Progenitor cell of endocrine pancreas (in vitro differentiated cells): ENCODE results near the gene PDP2. TPM values are rescaled to one million over a fixed set of nuclear protein-coding genes. Genes with fewer than 3 reads are reported as not detected.

Source experiments
- DNase-seq: peaks from one replicate; pipeline ENCODE4 v3.0.0; 2021; ENCODE audit warnings: low spot score; ENCODE audit not compliant: unreplicated experiment
- H3K27ac Mint-ChIP-seq: 2 replicates; pipeline ENCODE4 v1.8.0; 2021; ENCODE audit warnings: mild to moderate bottlenecking, moderate library complexity, mixed read lengths
- H3K27me3 Mint-ChIP-seq: 2 replicates; pipeline ENCODE4 v1.8.0; 2021; ENCODE audit warnings: mixed read lengths
- H3K36me3 Mint-ChIP-seq: 2 replicates; pipeline ENCODE4 v1.8.0; 2022; ENCODE audit warnings: mixed read lengths; ENCODE audit not compliant: insufficient read depth
- H3K4me1 Mint-ChIP-seq: 2 replicates; pipeline ENCODE4 v1.8.0; 2021; ENCODE audit warnings: low read depth, mixed read lengths
- H3K4me3 Mint-ChIP-seq: 2 replicates; pipeline ENCODE4 v1.8.0; 2021; ENCODE audit warnings: low read depth, mild to moderate bottlenecking, moderate library complexity, mixed read lengths
- H3K9me3 Mint-ChIP-seq: 2 replicates; pipeline ENCODE4 v1.8.0; 2021; ENCODE audit warnings: low read depth, mixed read lengths
- CTCF ChIP-seq: fragments of 200-600 bp; sonication (generic); IDR thresholded peaks from one replicate; pipeline ENCODE4 v1.5.0; 2021; ENCODE audit warnings: antibody characterized with exemption, mild to moderate bottlenecking; ENCODE audit not compliant: unreplicated experiment
- total RNA-seq: library from RNA; stranded (reverse); gene quantifications from 2 replicates; pipeline ENCODE4 v1.2.1, GENCODE V29; 2021

The PDP2 gene
- total RNA-seq, 1 donor from 2014 or later = 17.0 TPM

DNA sequence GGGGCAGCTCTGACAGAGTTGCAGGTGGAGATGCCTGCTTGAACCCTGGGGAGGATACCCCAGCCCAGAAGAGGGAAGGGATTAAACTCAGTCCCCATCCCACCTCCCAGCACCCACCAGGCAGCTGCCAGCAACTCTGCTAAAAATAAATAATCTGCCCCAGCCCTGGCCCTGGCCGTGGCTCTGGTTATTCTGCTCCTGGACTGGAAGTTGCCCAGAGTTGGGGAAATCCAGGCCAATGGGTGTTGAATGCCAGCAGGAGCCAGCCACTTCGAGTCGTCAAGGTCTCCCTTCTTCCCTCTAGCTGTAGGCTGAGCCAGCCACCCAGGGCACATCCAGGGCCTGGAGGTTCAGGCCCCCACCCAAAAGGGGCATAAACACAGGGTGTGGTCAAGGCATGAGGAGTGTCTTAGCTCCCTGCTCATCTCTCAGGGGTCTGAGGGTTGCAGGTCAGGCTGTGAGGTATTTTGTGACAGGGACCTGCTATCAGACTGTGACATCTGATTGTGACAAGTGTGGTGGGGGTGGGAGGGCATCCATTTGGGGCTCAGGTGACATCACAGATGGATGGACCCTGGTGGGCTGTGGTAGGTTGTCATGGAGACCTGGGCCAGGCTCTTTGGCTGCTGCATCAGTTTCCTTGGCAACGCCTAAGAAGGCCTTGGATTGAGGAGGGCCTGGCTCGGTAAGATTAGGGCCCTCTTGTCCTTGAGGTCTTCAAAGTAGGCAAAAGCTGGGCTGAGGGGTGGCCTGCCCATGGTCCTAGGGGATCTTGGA lies 46.0 kb downstream of the PDP2 start:
- Mint-ChIP-seq H3K4me3 (no peak overlapping the region), H3K4me1 (no peaks in the 10 kb centered on the region), H3K27ac (no peak overlapping the region)

DNA sequence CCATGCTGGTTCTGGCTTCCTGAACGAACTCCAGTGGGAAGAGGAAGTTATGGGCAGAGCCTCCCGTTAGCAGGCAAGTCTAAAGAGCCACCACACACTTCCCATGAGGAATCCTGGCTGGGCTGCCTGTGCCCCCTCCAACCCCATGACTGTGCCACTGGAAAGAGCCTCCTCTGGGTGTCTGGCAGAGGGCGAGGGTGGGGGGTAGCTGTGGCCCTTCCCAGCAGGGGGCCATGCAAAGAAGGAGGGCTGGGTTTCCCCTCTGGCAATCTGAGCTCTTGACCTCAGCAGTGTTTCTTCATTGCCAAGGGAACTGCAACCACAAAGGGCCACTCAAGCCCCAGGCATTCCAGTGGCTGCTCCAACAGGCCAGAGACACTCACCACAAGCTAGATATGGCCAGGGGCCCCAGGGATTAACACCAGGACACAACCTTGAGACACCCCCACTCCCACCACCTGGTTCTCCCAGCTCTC lies 46.7 kb downstream of the PDP2 start:
- no peak for TF ChIP-seq CTCF
- no peaks in the 10 kb centered on the region for H3K36me3 Mint-ChIP-seq

More for the DNA sequence above, 46.0 kb downstream of the PDP2 start:
- no peaks in the 10 kb centered on the region for H3K9me3 Mint-ChIP-seq
- DNase-seq = no peak
- no peak for TF ChIP-seq CTCF
- peaks cover 54% of the 10 kb centered on the region for H3K27me3 Mint-ChIP-seq
- H3K36me3 Mint-ChIP-seq = no peaks in the 10 kb centered on the region

DNA sequence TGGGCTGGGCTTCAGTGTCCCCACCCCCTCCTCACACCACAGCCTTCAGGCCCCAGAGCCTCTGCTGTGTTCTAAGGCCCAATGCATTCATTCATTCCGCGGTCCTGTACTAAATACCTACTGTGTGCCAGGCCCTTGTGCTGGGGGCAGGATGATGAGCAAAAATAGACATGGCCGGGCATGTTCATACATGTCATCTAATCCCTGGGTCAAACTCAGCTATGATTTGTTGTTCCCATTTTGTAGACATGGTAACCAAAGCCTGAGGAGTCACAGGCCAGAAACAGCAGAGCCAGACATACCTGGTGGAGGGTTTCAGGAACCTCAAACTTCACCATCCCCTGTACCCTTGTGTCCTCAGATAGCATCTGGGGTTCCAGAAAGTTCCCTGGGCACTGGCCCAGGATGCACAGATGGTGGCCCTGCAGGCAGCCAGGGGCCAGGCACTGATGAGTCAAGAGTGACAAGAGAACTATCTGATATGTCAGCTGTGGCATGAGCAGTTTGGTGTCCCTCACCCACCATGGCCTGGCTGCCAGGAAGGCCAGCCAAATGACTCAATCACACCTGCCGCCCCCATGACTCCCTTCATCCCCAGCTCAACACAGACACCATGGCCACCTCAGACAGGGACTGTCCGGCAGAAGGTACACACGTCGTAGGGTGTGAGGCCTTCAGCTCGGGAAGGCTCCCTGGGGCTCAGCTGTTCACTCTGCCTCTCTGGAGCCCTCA lies 47.8 kb downstream of the PDP2 start:
- Mint-ChIP-seq H3K27ac (no peak overlapping the region), H3K36me3 (no peaks in the 10 kb centered on the region), H3K9me3 (no peaks in the 10 kb centered on the region), H3K27me3 (peaks cover 45% of the 10 kb centered on the region), H3K4me1 (peaks cover 3% of the 10 kb centered on the region), H3K4me3 (no peak overlapping the region)
- no peak for TF ChIP-seq CTCF
- no peak for DNase-seq

More for the DNA sequence above, 46.7 kb downstream of the PDP2 start:
- Mint-ChIP-seq H3K4me3 (no peak overlapping the region), H3K9me3 (no peaks in the 10 kb centered on the region), H3K27me3 (peaks cover 52% of the 10 kb centered on the region), H3K4me1 (no peaks in the 10 kb centered on the region), H3K27ac (no peak overlapping the region)
- no peak for DNase-seq

DNA sequence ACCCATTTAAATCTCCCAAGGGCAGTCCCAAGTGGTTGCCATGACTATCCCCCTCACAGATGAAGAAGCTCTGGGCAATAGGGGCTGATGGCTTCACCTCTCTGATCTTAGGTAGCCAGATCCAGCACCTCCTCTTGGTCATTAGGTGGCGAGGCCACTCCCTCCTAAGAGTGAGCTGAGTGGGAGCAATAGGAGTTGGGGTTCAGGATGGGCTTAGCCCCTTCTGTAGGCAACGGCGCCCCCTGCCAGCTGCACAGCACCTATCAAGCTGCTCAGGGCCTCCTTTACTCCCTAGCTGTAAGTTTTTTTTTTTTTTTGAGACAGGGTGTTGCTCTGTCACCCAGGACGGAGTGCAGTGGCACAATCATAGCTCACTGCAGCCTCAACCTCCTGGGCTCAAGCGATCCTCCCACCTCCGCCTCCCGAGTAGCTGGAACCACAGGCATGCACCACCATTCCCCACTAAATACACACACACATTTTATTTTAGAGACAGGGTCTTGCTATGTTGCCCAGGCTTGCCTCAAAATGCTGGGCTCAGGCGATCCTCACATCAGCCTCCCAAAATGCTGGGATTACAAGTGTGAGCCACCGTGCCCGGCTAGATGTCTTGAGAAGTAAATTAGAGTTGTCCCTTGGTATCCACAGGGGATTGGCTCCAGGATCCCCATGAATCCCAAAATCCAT lies 48.5 kb downstream of the PDP2 start:
- Mint-ChIP-seq H3K4me1 (peaks cover 11% of the 10 kb centered on the region), H3K9me3 (no peaks in the 10 kb centered on the region), H3K4me3 (no peak overlapping the region), H3K36me3 (no peaks in the 10 kb centered on the region), H3K27ac (no peak overlapping the region), H3K27me3 (peaks cover 38% of the 10 kb centered on the region)
- DNase-seq = no peak
- TF ChIP-seq CTCF = peak; percentile 30

DNA sequence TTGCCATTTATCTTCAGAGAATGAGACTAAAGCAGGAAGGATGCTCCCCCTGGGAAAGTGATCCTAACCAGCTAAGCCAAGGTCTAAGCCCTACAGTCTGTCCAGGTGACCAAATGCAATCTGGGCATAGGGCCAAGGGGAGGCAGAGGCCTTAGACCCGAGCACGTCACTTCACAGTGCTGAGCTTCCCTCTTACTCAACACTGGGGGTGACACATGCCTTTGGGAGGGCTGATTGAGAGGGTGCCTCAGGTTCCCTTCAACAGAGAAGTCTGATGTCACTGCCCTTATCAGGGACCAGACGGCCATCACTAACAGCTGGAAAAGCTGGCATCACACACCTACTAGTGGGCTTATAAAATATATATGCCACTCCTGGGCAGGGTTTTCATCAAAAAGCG lies 49.9 kb downstream of the PDP2 start:
- H3K27ac Mint-ChIP-seq = no peak overlapping the region
- no peaks in the 10 kb centered on the region for H3K36me3 Mint-ChIP-seq
- H3K27me3 Mint-ChIP-seq = peaks cover 29% of the 10 kb centered on the region
- H3K4me1 Mint-ChIP-seq = peaks cover 17% of the 10 kb centered on the region
- no peak for TF ChIP-seq CTCF
- no peaks in the 10 kb centered on the region for H3K9me3 Mint-ChIP-seq
- no peak overlapping the region for H3K4me3 Mint-ChIP-seq
- no peak for DNase-seq
